ENCODE data around the gene SUMO2. TPM values are rescaled to one million over a fixed set of nuclear protein-coding genes. Genes with fewer than 3 reads are reported as not detected.

SUMO2 gene
- total RNA-seq, 4 donors from 2014 or later: 38.1 to 62.9 (median 59.8) TPM

- H3K27me3 ChIP-seq: no peaks in the 10 kb centered on the region
- H3K4me3 ChIP-seq: peak overlapping the region; percentile 88 to 93 (median 92)
- no peaks in the 10 kb centered on the region for H3K9me3 ChIP-seq
- H3K36me3 ChIP-seq: peaks cover 0 to 21% (median 5%) of the 10 kb centered on the region in 3 donors
- 0% methylated on average over 19 to 24 of the region's 33 CpGs for WGBS, 2 donors
- H3K4me1 ChIP-seq: peaks cover 0 to 38% (median 17%) of the 10 kb centered on the region in 4 donors
- H3K27ac ChIP-seq: peak overlapping the region; percentile 97 to 99 (median 98)
- TF ChIP-seq CTCF (IDR thresholded peaks at IDR 0.05) (peak in 1 of 5 experiments; percentile 28), EP300 (IDR thresholded peaks at IDR 0.05) (no peak)
- no peak for DNase-seq (ENCODE audit: low spot score in 2 of 2)
Measured at GRCh38 chr17:75182319-75182568, 515 bp downstream of the SUMO2 start.

- WGBS, 2 donors: 0% methylated on average over 29 to 34 of the region's 34 CpGs
- Histone ChIP-seq H3K9me3 (no peaks in the 10 kb centered on the region), H3K27ac (peak overlapping the region; percentile 97 to 99 (median 98)), H3K27me3 (no peaks in the 10 kb centered on the region), H3K4me1 (peaks cover 0 to 38% (median 17%) of the 10 kb centered on the region in 4 donors), H3K36me3 (peaks cover 0 to 26% (median 5%) of the 10 kb centered on the region in 3 donors), H3K4me3 (peak overlapping the region; percentile 88 to 93 (median 92))
- TF ChIP-seq EP300 (IDR thresholded peaks at IDR 0.05) (no peak), CTCF (IDR thresholded peaks at IDR 0.05) (no peak), POLR2A (IDR thresholded peaks at IDR 0.05) (no peak)
- DNase-seq (ENCODE audit: low spot score in 2 of 2): peak in 1 of 2 donors; percentile 20
Measured at GRCh38 chr17:75181608-75182318, 996 bp downstream of the SUMO2 start.

DNA sequence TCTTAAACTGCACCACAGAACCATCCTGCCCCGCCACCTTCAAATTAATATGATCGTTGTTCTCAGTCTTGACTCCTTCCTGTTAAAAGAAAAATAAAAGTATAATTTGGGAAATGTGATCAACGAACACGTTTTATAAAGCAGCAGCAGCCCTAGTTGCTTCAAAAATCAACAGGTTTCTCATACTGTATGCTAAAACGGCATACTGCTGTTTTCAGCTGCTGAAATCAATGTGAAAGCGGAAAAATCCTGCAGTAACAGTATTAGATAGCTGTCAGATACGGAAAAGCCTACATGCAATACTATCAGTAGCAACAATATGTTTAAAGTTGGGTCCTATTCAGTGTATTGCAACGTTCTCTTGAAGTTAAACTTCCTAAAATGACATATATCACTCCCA lies 1.6 kb downstream of the SUMO2 start:
- WGBS, 2 donors: 4 to 7% methylated on average over 8 of the region's 8 CpGs
- DNase-seq (ENCODE audit: low spot score in 2 of 2): no peak
- peak overlapping the region; percentile 88 to 93 (median 92) for H3K4me3 ChIP-seq
- peaks cover 0 to 32% (median 5%) of the 10 kb centered on the region in 3 donors for H3K36me3 ChIP-seq
- H3K9me3 ChIP-seq: no peaks in the 10 kb centered on the region
- TF ChIP-seq EP300 (IDR thresholded peaks at IDR 0.05) (no peak), POLR2A (IDR thresholded peaks at IDR 0.05) (no peak), CTCF (IDR thresholded peaks at IDR 0.05) (no peak)
- peaks cover 0 to 41% (median 17%) of the 10 kb centered on the region in 4 donors for H3K4me1 ChIP-seq
- peak overlapping the region; percentile 97 to 99 (median 98) for H3K27ac ChIP-seq
- H3K27me3 ChIP-seq: no peaks in the 10 kb centered on the region

- peaks cover 5 to 59% (median 6%) of the 10 kb centered on the region in 3 donors for H3K36me3 ChIP-seq
- no peak overlapping the region for H3K27ac ChIP-seq
- H3K9me3 ChIP-seq: no peaks in the 10 kb centered on the region
- no peak for TF ChIP-seq POLR2A (IDR thresholded peaks at IDR 0.05)
- no peak for TF ChIP-seq EP300 (IDR thresholded peaks at IDR 0.05)
- no peak for TF ChIP-seq CTCF (IDR thresholded peaks at IDR 0.05)
- no peak for DNase-seq (ENCODE audit: low spot score in 2 of 2)
- WGBS, 2 donors: 90% methylated on average over 6 of the region's 6 CpGs
- no peaks in the 10 kb centered on the region for H3K27me3 ChIP-seq
- H3K4me1 ChIP-seq: peaks cover 0 to 39% (median 17%) of the 10 kb centered on the region in 4 donors
- no peak overlapping the region for H3K4me3 ChIP-seq
Measured at GRCh38 chr17:75178453-75178852, 4.3 kb downstream of the SUMO2 start.

DNA sequence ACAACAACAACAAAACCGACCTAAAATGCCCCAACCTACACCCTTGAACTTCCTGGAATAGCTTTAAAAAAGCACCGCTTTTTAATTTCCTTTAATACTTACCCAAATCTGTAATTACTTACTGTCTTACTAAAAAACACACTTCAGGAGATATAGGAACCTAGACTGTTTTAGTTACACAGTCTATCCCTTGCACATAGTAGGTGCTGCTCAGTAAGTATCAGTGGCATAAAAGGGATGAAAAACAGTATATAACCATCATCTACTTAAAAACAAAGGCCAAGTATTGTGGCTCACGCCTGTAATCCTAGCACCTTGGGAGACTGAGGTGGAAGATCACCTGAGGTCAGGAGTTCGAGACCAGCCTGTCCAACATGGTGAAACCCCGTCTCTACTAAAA lies 6.1 kb downstream of the SUMO2 start:
- Histone ChIP-seq H3K36me3 (peaks cover 5 to 71% (median 6%) of the 10 kb centered on the region in 3 donors), H3K27ac (no peak overlapping the region), H3K4me1 (peaks cover 0 to 41% (median 15%) of the 10 kb centered on the region in 4 donors), H3K27me3 (no peaks in the 10 kb centered on the region), H3K4me3 (no peak overlapping the region), H3K9me3 (no peaks in the 10 kb centered on the region)
- WGBS, 2 donors: 84 to 87% methylated on average over 5 of the region's 5 CpGs
- DNase-seq (ENCODE audit: low spot score in 2 of 2): no peak
- TF ChIP-seq CTCF (IDR thresholded peaks at IDR 0.05) (no peak), EP300 (IDR thresholded peaks at IDR 0.05) (no peak), POLR2A (IDR thresholded peaks at IDR 0.05) (no peak)
